HG03108 (cell line): ENCODE results near the gene GPR153.

Experiments used
- ATAC-seq: cut with Tn5 transposase; IDR thresholded peaks from one replicate; pipeline ENCODE4 v1.9.1; 2021; ENCODE audit warnings: moderate library complexity; ENCODE audit not compliant: unreplicated experiment

GPR153 gene

GRCh38 chr1:6249739-6250689 lies 10.9 kb downstream of the GPR153 start:
- no peak for ATAC-seq

GRCh38 chr1:6248932-6249738 lies 11.8 kb downstream of the GPR153 start:
- ATAC-seq, result no peak

DNA sequence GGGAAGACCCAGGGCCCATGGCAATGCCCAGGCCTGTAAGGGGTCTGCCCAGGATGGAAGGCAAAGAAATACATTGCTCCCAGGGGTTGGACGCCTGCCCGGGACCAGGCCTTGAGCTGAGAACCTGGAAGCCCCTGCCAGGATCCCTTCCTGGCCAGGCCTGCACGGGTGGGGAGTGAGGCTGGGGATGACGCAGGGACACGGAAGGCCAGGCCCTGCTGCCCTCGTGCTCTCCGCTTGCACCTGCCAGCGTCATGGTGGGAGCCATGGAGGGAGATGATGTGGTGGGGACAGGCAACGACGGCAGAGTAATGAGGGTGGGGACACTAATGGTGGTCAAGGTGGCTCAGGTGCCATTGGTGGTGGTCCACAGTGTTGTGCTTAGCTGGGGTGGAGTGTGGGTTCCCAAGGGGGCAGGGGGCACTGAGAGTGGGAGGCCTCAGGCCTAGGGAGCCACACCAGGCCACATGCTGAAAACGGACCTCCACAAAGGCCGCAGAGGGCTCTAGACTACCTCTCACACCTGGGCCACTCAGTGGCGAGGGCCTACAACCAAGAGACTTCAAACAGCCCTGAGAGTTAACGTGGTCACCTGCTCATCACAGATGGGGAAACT lies 12.6 kb downstream of the GPR153 start:
- no peak for ATAC-seq

DNA sequence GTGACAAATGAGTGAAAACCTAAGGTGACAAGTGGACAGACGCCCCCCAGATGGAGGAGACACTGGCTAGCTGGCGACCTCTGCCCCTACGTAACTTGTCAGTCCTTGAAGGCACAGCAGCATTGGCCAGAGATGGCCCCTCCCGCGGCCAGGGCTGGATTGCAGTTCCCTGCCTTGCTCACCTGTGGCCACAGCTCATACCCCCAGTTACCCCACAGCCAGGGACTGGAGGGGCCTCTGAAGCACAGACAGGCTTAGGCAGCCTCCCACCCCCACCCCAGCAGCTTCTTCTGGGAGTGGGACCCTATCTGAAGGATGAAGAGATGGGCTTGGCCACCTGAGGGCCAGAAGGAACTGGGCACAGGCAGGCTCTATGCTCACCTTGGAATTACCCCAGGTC lies 13.2 kb downstream of the GPR153 start:
- ATAC-seq, result no peak

GRCh38 chr1:6246497-6247467 lies 14.1 kb downstream of the GPR153 start:
- no peak for ATAC-seq

GRCh38 chr1:6245869-6246496 lies 14.9 kb downstream of the GPR153 start:
- no peak for ATAC-seq

GRCh38 chr1:6245086-6245868 lies 15.6 kb downstream of the GPR153 start:
- peak; percentile 45 for ATAC-seq

DNA sequence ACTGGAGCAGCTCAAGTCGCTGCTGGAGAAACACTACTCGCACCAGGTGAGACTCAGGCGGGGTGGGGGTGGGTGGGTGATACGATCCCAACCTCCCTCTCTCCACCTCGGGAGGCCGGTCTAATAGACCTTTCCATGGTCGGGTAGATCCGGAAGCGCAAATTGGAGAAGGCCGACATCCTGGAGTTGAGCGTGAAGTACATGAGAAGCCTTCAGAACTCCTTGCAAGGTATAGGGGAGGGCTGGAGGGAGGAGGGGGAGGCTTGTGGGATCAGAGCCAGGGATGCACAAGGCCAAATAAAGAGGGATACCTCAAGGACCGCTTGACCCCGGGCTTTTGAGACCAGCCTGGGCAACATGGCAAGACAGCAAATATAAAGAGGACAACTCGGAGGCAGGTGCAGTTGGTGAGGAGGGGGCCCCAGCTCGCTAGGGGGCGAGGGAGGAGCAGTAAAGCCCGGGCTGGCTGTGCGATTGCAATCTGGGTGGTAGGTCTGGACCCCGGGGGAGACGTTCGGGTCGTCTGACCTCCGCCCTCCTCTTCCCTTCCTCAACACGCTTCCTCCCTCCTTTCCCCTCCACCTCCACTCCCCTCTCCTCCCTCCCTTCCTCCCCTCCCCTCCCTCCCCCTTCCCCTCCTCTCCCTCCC lies 16.4 kb downstream of the GPR153 start:
- ATAC-seq, result no peak

DNA sequence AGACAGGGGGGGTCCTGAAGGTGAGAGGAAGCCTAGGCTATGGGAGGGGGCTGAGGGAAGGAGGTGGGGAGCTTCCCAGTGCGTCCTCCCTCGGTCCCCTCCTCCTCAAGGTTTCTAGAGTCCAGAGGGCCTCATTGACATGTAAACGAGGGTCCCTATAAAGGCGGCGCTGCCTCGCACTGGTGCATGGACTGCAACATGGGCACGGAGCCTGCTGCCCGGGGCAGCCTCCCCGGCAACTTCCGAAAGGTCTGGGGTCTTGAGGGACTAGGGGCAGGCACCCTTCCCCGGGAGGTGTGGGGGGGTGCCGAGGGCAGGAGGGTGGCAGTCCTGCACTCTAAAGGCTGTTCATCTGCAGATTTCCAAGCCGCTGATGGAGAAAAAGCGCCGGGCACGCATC lies 16.9 kb downstream of the GPR153 start, which contains the start of gene HES3:
Gene HES3, plus strand, starts transcription at position 187 of the 400 bp plus-strand sequence. Its CDS starts 187 bp downstream, at position 374.
- ATAC-seq, result no peak

- ATAC-seq, result no peak
Observed at GRCh38 chr1:6243053-6243834, 17.7 kb downstream of the GPR153 start.

DNA sequence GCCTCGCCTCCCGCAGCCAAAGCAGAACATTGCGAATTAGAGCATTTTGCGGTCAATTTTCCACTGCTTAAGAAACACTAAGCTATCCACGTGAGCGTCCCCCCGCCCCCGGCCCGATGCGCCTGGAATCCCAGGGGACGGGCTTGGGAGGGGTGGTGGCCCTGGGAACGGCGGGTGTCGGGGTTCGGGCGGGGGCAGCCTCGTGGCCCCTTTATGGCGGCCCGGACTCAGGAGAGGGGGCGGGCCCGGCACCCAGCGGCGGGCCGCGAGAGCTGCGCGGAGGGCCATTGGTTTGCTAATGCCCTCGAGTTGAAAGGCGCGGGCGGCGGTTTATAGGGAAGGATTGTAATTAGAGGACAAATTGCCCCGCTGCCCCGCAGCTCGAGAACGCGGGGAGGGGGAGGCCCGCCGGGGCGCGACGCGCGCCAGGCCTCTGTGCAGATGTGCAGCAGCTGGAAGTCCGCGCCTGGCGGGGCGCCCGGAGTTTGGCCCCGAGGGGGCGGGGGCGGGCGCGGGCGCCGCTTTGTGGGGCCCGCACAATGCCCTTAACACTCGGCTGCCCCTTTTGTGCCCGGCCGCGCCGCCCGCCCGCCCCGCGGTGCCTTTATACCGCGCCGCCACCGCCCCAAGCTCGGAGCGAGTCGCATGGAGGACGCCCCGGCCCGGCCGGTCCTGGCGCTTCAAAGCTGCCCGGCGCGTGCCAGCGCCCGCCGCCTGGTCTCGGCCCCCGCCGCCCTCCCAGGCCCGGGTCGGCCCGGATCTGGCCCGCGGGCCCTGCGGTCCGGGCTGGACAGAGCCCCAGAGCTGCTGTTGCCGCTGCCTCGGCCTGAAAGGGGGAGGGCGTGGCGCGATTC lies 18.8 kb downstream of the GPR153 start:
- no peak for ATAC-seq

- ATAC-seq, result no peak
Observed at GRCh38 chr1:6241107-6241886, 19.6 kb downstream of the GPR153 start.

DNA sequence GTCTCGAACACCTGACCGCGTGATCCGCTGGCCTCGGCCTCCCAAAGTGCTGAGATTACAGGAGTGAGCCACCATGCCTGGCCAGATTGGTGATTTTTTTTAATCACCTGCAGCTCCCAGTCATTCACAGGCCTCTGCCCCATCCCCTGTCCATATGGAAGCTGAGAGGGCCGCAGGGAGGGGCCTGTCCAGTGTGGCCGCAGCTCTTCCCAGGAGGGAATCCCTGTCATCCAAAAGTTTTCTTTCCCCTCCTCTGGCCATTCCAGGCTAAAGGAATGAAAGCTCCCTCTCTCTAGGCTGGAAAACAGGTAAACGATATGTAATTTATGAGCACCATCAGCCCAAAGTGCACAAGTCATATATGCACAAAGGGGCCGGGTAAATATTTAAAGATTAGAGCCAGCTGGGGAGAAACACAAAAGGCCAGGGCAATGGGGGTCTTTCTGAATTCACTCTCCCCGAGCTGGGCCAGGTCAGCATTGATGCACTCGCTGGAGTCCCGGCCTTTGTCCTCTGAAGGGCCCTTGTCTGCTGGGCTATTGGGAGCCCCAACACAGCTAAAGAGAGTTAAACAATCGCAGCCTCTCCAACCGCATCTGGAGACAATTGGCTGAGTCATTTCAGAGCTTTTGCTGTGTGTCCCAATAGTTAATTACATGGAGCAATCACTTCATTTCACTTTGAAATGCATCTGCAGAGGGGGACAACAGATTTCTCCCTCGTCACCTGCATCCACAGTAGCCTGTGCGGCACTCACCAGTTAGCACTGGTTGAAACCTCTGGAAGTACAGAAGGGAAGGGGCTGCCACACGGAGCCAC lies 20.7 kb downstream of the GPR153 start:
- ATAC-seq, result no peak

GRCh38 chr1:6239213-6239752 lies 21.6 kb downstream of the GPR153 start:
- no peak for ATAC-seq

DNA sequence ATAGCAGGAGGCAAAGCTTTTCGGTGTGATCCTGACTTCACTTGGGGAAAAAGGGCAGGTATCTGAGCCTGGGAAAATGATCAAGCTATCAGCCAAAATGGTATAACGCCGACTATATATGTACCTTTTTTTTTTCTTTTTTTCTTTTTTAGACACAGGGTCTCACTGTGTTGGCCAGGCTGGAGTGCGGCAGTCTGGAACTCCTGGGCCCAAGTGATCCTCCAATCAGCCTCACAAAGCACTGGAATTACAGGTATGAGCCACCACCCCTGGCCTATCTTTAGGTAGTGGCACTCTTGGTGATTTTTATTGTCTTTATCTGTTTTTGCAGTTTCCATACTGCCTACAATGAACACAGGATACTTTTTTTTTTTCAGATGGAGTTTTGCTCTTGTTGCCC lies 23.8 kb downstream of the GPR153 start:
- no peak for ATAC-seq
